H1 (cell line): ENCODE data around the gene ZFR. TPM values are rescaled to one million over a fixed set of nuclear protein-coding genes. Genes with fewer than 3 reads are reported as not detected.

Experiments used
- CHD2 ChIP-seq: IDR thresholded peaks from 2 replicates; pipeline ENCODE4 v1.6.1; 2012; ENCODE audit warnings: low read length, improper control_type of control experiment
- CHD7 ChIP-seq: fragments of 300-600 bp; sonication (generic); IDR thresholded peaks from 2 replicates; pipeline ENCODE4 v1.7.1; 2012; ENCODE audit warnings: low read length, moderate library complexity, mild to moderate bottlenecking, inconsistent platforms; ENCODE audit not compliant: insufficient replicate concordance
- HDAC2 ChIP-seq, 2 experiments: fragments of 300-600 bp in 1 of 2; sonication (generic) in 1 of 2; IDR thresholded peaks; 2 replicates each; pipeline ENCODE4 v1.6.1; 2011 to 2012; ENCODE audit warnings: low read depth in 2 of 2, low read length in 2 of 2, mild to moderate bottlenecking in 2 of 2, moderate library complexity in 2 of 2, borderline replicate concordance in 1 of 2, inconsistent platforms in 1 of 2
- polyA plus RNA-seq, 7 experiments: library from polyadenylated mRNA; depleted of rRNA in 3 of 7; stranded (reverse) in 5 of 7; unstranded in 2 of 7; fragments of >200 nt in 5 of 7; fragments of 200-250 nt in 2 of 7; gene quantifications; 1 replicate in 5 of 7; 2 replicates in 1 of 7; 4 replicates in 1 of 7; pipeline versions ENCODE4 v1.2.1 to v1.2.3, GENCODE V29; 2011 to 2013; ENCODE audit warnings: missing spikeins in 2 of 7, mixed read lengths in 2 of 7
- total RNA-seq: library from RNA; stranded (reverse); fragmentation: NEBNext Ultra II Directional; extraction: Animal tissue kit (Norgen Biotek cat#: 25700); gene quantifications from 2 replicates; pipeline ENCODE4 v1.2.1, GENCODE V29; 2021

The ZFR gene
- total and polyA plus RNA-seq, 2 of the 8 experiments (the other 6 are each of a cell fraction or from before 2014, with no cell fraction given), result 68.8 to 92.7 TPM

- no peak for TF ChIP-seq CHD7
- no peak for TF ChIP-seq HDAC2 (IDR thresholded peaks at IDR 0.05; ENCODE audit: borderline replicate concordance in 1 of 2, low read depth in 2 of 2, low read length in 2 of 2)
- no peak for TF ChIP-seq CHD2
Observed at GRCh38 chr5:32455311-32455710, 10.8 kb upstream of the ZFR start (continued).
